ENCODE measurements around the gene ZNF569.

DNA sequence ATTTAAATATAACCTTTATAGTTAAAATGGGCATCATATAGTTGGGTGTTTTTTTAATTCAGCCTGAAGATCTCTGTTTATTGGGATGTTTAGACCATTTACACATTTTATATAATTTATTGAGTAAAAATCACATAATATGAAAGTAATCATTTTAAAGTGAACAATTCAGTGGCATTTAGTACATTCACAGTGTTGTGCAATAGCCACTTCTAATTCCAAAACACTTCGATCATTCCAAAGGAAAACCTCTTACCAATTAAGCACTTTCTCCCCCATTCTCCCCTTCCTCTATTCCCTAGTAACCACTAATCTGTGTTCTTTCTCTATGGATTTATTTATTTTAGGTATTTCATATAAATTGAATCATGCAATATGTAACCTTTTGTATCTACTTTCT, 66.2 kb downstream of the ZNF569 start:
- TF ChIP-seq, protein P1, sequence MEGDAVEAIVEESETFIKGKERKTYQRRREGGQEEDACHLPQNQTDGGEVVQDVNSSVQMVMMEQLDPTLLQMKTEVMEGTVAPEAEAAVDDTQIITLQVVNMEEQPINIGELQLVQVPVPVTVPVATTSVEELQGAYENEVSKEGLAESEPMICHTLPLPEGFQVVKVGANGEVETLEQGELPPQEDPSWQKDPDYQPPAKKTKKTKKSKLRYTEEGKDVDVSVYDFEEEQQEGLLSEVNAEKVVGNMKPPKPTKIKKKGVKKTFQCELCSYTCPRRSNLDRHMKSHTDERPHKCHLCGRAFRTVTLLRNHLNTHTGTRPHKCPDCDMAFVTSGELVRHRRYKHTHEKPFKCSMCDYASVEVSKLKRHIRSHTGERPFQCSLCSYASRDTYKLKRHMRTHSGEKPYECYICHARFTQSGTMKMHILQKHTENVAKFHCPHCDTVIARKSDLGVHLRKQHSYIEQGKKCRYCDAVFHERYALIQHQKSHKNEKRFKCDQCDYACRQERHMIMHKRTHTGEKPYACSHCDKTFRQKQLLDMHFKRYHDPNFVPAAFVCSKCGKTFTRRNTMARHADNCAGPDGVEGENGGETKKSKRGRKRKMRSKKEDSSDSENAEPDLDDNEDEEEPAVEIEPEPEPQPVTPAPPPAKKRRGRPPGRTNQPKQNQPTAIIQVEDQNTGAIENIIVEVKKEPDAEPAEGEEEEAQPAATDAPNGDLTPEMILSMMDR (optimal IDR thresholded peaks at IDR 0.05 in 1 of 3, IDR thresholded peaks at IDR 0.05 in 1 of 3, conservative IDR thresholded peaks at IDR 0.05 in 1 of 3; ENCODE audit: extremely low read depth in 1 of 3, insufficient read depth in 2 of 3, low read length in 3 of 3): no peak
- TF ChIP-seq EZH2 (IDR thresholded peaks at IDR 0.05; ENCODE audit: low read length): no peak

Measured in keratinocyte (primary cell).